IMR-90 (cell line): ENCODE measurements around the gene CAPN7. TPM values are rescaled to one million over a fixed set of nuclear protein-coding genes. Genes with fewer than 3 reads are reported as not detected.
A peak's percentile ranks its signal among the peaks of the same experiment; 100 is the strongest.

Experiments used
- CTCF ChIP-seq: conservative IDR thresholded peaks from 2 replicates; pipeline ENCODE4 v1.5.1; 2012; ENCODE audit warnings: mild to moderate bottlenecking, low read depth, low read length, improper control_type of control experiment
- MAFK ChIP-seq: IDR thresholded peaks from 2 replicates; pipeline ENCODE4 v1.6.1; 2012; ENCODE audit warnings: low read depth, low read length, improper control_type of control experiment
- NFE2L2 ChIP-seq: fragments of 150-350 bp; IDR thresholded peaks from 2 replicates; pipeline ENCODE4 v1.6.1; 2016; ENCODE audit warnings: low read depth, mild to moderate bottlenecking, low read length
- RCOR1 ChIP-seq: IDR thresholded peaks from 2 replicates; pipeline ENCODE4 v1.6.1; 2012; ENCODE audit warnings: mild to moderate bottlenecking, low read length, improper control_type of control experiment; ENCODE audit not compliant: insufficient replicate concordance
- RFX5 ChIP-seq: IDR thresholded peaks from 2 replicates; pipeline ENCODE4 v1.8.0; 2012; ENCODE audit warnings: low read depth, mild to moderate bottlenecking, low read length, moderate library complexity
- polyA plus RNA-seq, 3 experiments: library from polyadenylated mRNA; depleted of rRNA; stranded (reverse); fragments of >200 nt; gene quantifications; 2 replicates each; pipeline ENCODE4 v1.2.3, GENCODE V29; 2012; ENCODE audit warnings: low replicate concordance in 1 of 3
- total RNA-seq: library from RNA; depleted of rRNA; stranded (reverse); fragments of >200 nt; gene quantifications from 2 replicates; pipeline ENCODE4 v1.2.3, GENCODE V29; 2012

Gene CAPN7
- total and polyA plus RNA-seq, 2 of the 4 experiments (the other 2 are of a cell fraction) = 14.5 to 21.3 TPM

- TF ChIP-seq CTCF = no peak
- peak; percentile 89 for TF ChIP-seq NFE2L2
- no peak for TF ChIP-seq RFX5
- TF ChIP-seq MAFK = peak; percentile 23; the same call in 1 of the 2 replicates
- TF ChIP-seq RCOR1 = no peak
Observed at GRCh38 chr3:15269091-15269989, 63.3 kb downstream of the CAPN7 start (continued).
